Measurements from ENCODE around the gene MLXIP. TPM values are rescaled to one million over a fixed set of nuclear protein-coding genes. Genes with fewer than 3 reads are reported as not detected.

MLXIP gene
- total RNA-seq, 1 donor from 2014 or later, result 39.8 TPM

GRCh38 chr12:122158700-122159285 lies 80.2 kb downstream of the MLXIP start:
- Mint-ChIP-seq H3K27me3 (ENCODE audit: low read depth) (no peaks in the 10 kb centered on the region), H3K36me3 (ENCODE audit: low read depth) (no peaks in the 10 kb centered on the region), H3K9me3 (no peaks in the 10 kb centered on the region), H3K4me3 (no peak overlapping the region), H3K27ac (ENCODE audit: unreplicated experiment) (no peak overlapping the region), H3K4me1 (no peaks in the 10 kb centered on the region)
- DNase-seq (ENCODE audit: low read depth, low spot score), result no peak
- TF ChIP-seq CTCF (conservative IDR thresholded peaks at IDR 0.05), result no peak

GRCh38 chr12:122159882-122160281 lies 81.3 kb downstream of the MLXIP start:
- Mint-ChIP-seq H3K4me3 (no peak overlapping the region), H3K27ac (ENCODE audit: unreplicated experiment) (no peak overlapping the region), H3K27me3 (ENCODE audit: low read depth) (no peaks in the 10 kb centered on the region), H3K9me3 (no peaks in the 10 kb centered on the region), H3K36me3 (ENCODE audit: low read depth) (no peaks in the 10 kb centered on the region), H3K4me1 (no peaks in the 10 kb centered on the region)
- DNase-seq (ENCODE audit: low read depth, low spot score), result no peak
- TF ChIP-seq CTCF (conservative IDR thresholded peaks at IDR 0.05), result no peak

GRCh38 chr12:122160761-122161160 lies 82.2 kb downstream of the MLXIP start:
- H3K4me3 Mint-ChIP-seq, result no peak overlapping the region
- no peaks in the 10 kb centered on the region for H3K27me3 Mint-ChIP-seq (ENCODE audit: low read depth)
- H3K36me3 Mint-ChIP-seq (ENCODE audit: low read depth), result no peaks in the 10 kb centered on the region
- H3K9me3 Mint-ChIP-seq, result no peaks in the 10 kb centered on the region
- no peaks in the 10 kb centered on the region for H3K4me1 Mint-ChIP-seq
- no peak for DNase-seq (ENCODE audit: low read depth, low spot score)
- no peak overlapping the region for H3K27ac Mint-ChIP-seq (ENCODE audit: unreplicated experiment)
- no peak for TF ChIP-seq CTCF (conservative IDR thresholded peaks at IDR 0.05)

GRCh38 chr12:122161682-122162081 lies 83.1 kb downstream of the MLXIP start:
- H3K4me3 Mint-ChIP-seq, result no peak overlapping the region
- TF ChIP-seq CTCF (conservative IDR thresholded peaks at IDR 0.05), result no peak
- H3K4me1 Mint-ChIP-seq, result no peaks in the 10 kb centered on the region
- no peaks in the 10 kb centered on the region for H3K9me3 Mint-ChIP-seq
- H3K27me3 Mint-ChIP-seq (ENCODE audit: low read depth), result no peaks in the 10 kb centered on the region
- H3K27ac Mint-ChIP-seq (ENCODE audit: unreplicated experiment), result no peak overlapping the region
- no peaks in the 10 kb centered on the region for H3K36me3 Mint-ChIP-seq (ENCODE audit: low read depth)
- DNase-seq (ENCODE audit: low read depth, low spot score), result no peak

- TF ChIP-seq CTCF (conservative IDR thresholded peaks at IDR 0.05), result no peak
- H3K27me3 Mint-ChIP-seq (ENCODE audit: low read depth), result no peaks in the 10 kb centered on the region
- H3K4me1 Mint-ChIP-seq, result peaks cover 7% of the 10 kb centered on the region
- H3K27ac Mint-ChIP-seq (ENCODE audit: unreplicated experiment), result no peak overlapping the region
- no peak overlapping the region for H3K4me3 Mint-ChIP-seq
- no peaks in the 10 kb centered on the region for H3K9me3 Mint-ChIP-seq
- DNase-seq (ENCODE audit: low read depth, low spot score), result no peak
- no peaks in the 10 kb centered on the region for H3K36me3 Mint-ChIP-seq (ENCODE audit: low read depth)
Observed at GRCh38 chr12:122162976-122163375, 84.4 kb downstream of the MLXIP start.

All from neural crest cell (in vitro differentiated cells).